GM13976 (cell line): ENCODE data around the gene KCTD10.

ENCODE experiments used
- DNase-seq: peaks from one replicate; pipeline ENCODE4 v3.0.0; 2012; ENCODE audit warnings: low spot score
- in situ Hi-C: fragments of 300-500 bp; cut with MboI; formaldehyde crosslinking; loops from one replicate; pipeline ENCODE4 v1.12.0; 2022; ENCODE audit warnings: low sequenced_read_pairs, mixed read lengths, inconsistent platforms; ENCODE audit not compliant: unreplicated experiment
- TF ChIP-seq, protein P1 (sequence below): IDR thresholded peaks from 2 replicates; pipeline ENCODE4 v1.5.1; 2012; ENCODE audit warnings: borderline replicate concordance, mild to moderate bottlenecking; ENCODE audit not compliant: insufficient read depth; ENCODE audit errors: extremely low read depth, missing control alignments, control extremely low read depth

KCTD10 gene, protein sequence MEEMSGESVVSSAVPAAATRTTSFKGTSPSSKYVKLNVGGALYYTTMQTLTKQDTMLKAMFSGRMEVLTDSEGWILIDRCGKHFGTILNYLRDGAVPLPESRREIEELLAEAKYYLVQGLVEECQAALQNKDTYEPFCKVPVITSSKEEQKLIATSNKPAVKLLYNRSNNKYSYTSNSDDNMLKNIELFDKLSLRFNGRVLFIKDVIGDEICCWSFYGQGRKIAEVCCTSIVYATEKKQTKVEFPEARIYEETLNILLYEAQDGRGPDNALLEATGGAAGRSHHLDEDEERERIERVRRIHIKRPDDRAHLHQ

DNA sequence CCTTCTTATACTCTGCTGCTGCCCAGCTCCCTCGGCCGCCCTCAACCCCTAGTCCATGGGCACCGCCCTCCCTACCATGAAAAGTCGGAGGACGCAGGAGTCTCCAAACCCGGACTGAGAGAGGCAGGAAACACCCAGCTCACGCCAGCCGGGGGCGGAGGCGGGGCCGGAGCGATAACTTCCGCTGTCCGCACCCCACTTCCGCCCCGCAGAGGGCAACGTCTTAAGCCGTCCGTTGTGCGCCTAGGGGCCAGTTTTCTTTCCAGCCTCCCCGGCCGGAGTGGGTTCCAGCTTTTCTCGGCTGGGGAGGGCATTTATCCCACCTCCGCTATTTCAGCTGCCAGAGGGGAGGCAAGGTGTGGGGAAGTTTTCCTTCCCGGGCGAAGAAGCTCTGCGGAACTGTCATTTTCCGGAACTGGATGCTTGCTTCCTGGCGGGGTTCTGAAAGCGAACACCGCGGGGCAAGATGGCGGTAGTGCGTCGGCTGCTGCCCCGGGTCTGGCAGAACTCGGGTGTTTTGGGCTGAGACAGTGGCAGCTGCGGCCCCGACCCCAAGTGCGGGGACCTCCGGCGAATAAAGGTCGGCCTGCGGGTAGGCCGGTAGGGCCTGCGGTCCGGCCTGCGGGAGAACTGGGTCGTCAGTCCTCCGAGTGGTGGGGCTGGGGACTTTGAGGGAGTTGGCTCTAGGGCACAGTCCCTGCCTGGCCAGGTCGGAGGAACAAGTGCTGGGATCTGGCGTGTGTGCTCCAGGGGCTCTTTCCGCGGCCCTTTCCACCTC is at the start of gene KCTD10, which contains the start of gene UBE3B:
KCTD10 (minus strand) TSS at position 116 of the 778 bp plus-strand sequence; CDS start at position 78, 38 bp downstream.
UBE3B (plus strand) TSS at position 450 of the 778 bp plus-strand sequence. CDS start 5,918 bp downstream, outside the sequence.
- DNase-seq = peak; percentile 95
- in situ Hi-C loops = no loop called here
- TF ChIP-seq, protein P1, sequence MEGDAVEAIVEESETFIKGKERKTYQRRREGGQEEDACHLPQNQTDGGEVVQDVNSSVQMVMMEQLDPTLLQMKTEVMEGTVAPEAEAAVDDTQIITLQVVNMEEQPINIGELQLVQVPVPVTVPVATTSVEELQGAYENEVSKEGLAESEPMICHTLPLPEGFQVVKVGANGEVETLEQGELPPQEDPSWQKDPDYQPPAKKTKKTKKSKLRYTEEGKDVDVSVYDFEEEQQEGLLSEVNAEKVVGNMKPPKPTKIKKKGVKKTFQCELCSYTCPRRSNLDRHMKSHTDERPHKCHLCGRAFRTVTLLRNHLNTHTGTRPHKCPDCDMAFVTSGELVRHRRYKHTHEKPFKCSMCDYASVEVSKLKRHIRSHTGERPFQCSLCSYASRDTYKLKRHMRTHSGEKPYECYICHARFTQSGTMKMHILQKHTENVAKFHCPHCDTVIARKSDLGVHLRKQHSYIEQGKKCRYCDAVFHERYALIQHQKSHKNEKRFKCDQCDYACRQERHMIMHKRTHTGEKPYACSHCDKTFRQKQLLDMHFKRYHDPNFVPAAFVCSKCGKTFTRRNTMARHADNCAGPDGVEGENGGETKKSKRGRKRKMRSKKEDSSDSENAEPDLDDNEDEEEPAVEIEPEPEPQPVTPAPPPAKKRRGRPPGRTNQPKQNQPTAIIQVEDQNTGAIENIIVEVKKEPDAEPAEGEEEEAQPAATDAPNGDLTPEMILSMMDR = no peak

DNA sequence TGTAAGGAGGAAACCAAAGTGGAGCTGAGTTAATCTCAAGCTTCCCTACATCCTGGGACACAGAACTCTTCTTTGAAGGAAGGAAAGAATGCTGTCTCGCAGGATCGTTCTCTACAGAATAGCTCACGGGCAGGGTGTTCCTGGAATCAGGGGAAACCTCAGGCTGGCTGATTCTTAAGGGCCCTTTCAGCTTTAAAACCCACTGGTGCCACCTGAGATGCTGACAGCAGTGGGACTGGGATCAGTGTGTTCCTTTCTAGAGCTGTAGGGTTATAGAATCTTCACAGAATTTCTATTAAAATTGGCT is 48.1 kb upstream of the KCTD10 start:
- TF ChIP-seq, protein P1 = no peak
- in situ Hi-C loops = no loop called here
- DNase-seq = no peak

DNA sequence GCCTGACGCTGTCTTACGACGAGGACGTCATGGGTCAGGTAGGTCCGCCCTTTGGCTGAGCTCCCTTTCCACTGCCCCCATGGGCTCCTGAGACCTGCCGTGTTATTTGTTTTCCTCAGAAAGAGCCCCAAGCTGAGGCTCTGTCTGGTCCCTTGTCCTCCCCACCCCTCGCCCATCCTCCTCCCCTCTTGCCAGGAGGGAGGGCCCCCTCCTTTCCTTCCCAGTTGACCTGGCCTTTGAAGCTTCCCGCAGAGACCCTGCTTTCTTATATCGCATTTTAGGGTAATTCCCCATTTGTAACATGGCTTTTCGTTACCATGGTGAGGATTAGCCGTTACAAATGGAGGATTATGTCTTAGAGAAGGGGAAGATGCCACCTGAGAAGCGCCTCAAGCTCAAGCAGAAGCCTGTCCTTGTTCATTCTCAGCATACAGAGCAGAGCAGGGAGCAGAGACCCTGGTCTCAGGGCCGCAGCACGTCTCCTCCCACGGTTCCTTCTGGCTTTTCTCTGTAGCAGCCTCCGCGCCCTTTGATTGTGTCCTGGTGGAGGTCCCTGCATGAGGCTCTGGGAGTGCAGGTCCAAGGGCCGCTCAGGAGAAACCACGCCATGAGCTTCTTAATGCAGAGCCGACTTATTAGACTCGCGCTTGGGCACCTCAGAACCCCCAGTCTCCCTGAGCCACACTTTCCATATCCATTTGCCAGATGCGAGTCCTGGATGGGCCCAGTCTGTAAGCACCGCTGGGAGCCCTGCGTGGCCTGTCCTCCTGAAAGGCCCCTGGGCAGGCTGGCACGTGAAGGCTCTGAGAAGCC is 47.6 kb upstream of the KCTD10 start:
- TF ChIP-seq, protein P1 = no peak
- in situ Hi-C loops = no loop called here
- no peak for DNase-seq

DNA sequence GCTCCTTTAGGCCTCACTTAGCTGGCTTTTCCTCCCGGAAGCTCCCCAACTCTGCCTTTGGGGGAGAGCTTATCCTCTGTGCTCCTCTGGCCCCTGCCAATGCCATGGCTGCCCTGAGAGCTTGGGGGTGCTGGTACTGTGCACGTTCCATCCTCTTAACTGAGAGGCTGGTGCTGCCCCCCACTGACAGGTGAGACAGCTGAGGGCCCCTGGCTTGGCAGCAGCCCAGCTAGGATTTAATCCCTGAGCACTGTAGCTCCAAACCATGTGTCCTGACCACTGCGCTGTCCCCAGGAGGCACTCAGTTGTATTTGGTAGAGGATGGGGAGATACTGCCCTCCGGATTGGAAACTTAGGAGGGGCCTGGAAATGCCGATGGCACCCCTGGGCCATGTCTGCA is 46.4 kb upstream of the KCTD10 start:
- in situ Hi-C loops = no loop called here
- no peak for DNase-seq
- TF ChIP-seq, protein P1 = no peak

DNA sequence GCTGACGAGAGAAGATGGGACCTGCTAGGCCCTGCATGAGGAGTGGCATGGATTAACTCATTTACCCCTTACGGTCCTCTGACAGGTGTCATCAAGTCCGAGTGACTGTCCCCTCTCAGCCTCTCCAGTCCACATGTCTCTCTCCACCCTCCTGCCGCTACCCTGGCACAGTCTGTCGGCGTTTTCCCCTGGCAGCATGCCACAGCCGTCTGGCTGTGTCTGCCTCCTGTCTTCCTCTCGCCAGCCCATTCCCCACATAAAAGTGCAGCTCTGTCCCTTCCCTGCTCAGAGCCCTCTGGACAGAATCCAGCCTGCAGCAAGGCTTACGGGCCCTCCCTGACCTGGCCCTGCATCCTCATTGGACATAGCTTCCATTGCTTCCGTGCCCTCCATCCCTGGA is 46.0 kb upstream of the KCTD10 start:
- TF ChIP-seq, protein P1 = no peak
- in situ Hi-C loops = no loop called here
- no peak for DNase-seq

DNA sequence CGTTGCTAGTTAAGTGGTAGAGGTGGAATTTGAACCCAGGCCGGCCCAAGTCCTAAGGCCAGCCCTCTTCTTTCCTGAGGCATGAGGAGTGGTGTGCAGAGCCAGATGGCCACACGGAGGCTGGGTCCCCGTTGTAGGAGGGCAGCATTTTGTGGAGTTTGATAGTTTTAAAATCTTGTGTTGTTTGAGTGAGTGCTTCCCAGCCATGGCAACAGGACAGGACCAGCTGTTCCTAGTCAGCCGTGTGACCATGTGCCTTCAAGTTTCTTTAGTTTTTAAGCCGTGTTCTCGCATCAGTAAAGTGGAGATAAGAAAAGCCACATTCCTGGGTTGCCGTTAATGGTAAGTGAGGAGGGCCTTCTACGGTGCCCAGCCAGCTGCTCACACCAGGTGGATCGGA is 44.7 kb upstream of the KCTD10 start:
- no peak for DNase-seq
- TF ChIP-seq, protein P1 = no peak
- in situ Hi-C loops = no loop called here
